Type B pancreatic cell (in vitro differentiated cells): ENCODE measurements around the gene TCF7L2. TPM values are rescaled to one million over a fixed set of nuclear protein-coding genes. Genes with fewer than 3 reads are reported as not detected.

Experiments
- DNase-seq: peaks from one replicate; pipeline ENCODE4 v3.0.0; 2021; ENCODE audit warnings: mixed read lengths; ENCODE audit not compliant: unreplicated experiment; ENCODE audit errors: extremely low spot score
- H3K27ac Mint-ChIP-seq: 2 replicates; pipeline ENCODE4 v1.8.0; 2021; ENCODE audit warnings: mild to moderate bottlenecking, mixed read lengths
- H3K27me3 Mint-ChIP-seq: 2 replicates; pipeline ENCODE4 v1.8.0; 2021; ENCODE audit warnings: mixed read lengths
- H3K36me3 Mint-ChIP-seq: 2 replicates; pipeline ENCODE4 v1.8.0; 2021; ENCODE audit warnings: mixed read lengths
- H3K4me1 Mint-ChIP-seq: one replicate; pipeline ENCODE4 v1.8.0; 2021; ENCODE audit warnings: mixed read lengths; ENCODE audit not compliant: unreplicated experiment
- H3K4me3 Mint-ChIP-seq: 2 replicates; pipeline ENCODE4 v1.8.0; 2021; ENCODE audit warnings: mild to moderate bottlenecking, mixed read lengths
- H3K9me3 Mint-ChIP-seq: 2 replicates; pipeline ENCODE4 v1.8.0; 2021; ENCODE audit warnings: mixed read lengths
- CTCF ChIP-seq: fragments of 200-600 bp; sonication (generic); conservative IDR thresholded peaks from 2 replicates; pipeline ENCODE4 v1.5.0; 2021; ENCODE audit warnings: antibody characterized with exemption, mild to moderate bottlenecking
- total RNA-seq: library from RNA; stranded (reverse); gene quantifications from 2 replicates; pipeline ENCODE4 v1.2.1, GENCODE V29; 2021; ENCODE audit warnings: low replicate concordance

TCF7L2 gene
- total RNA-seq, 1 donor from 2014 or later = 39.7 TPM

DNA sequence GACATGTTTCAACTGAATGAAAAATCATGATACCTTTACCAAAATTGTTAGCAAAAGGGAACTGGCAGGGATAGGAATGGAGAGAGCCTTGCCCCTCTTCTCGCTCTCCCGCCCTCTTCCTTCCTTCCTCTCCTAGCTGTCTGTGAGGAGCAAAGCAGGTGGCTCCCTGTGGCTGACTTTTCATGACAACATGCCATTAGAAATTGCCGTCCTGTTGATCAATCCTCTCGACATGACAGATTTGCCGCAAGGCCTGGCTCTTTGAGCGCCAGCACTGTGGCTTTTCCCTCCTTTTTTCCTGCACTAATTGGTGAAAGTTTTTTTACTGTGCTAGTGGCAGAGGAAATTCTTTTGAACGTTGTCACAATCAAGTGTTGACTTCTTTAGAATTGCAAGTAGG, 171.1 kb downstream of the TCF7L2 start:
- peaks cover 21% of the 10 kb centered on the region for H3K36me3 Mint-ChIP-seq
- no peak overlapping the region for H3K27ac Mint-ChIP-seq

GRCh38 chr10:113122947-113123346, 172.9 kb downstream of the TCF7L2 start:
- TF ChIP-seq CTCF = no peak
- peaks cover 23% of the 10 kb centered on the region for H3K4me1 Mint-ChIP-seq
- H3K27me3 Mint-ChIP-seq = peaks cover 52% of the 10 kb centered on the region
- H3K36me3 Mint-ChIP-seq = peaks cover 21% of the 10 kb centered on the region
- H3K9me3 Mint-ChIP-seq = no peaks in the 10 kb centered on the region
- DNase-seq = no peak
- no peak overlapping the region for H3K4me3 Mint-ChIP-seq
- no peak overlapping the region for H3K27ac Mint-ChIP-seq

More for the DNA sequence above, 171.1 kb downstream of the TCF7L2 start:
- Mint-ChIP-seq H3K4me1 (peaks cover 20% of the 10 kb centered on the region), H3K27me3 (peaks cover 39% of the 10 kb centered on the region), H3K9me3 (no peaks in the 10 kb centered on the region), H3K4me3 (no peak overlapping the region)
- no peak for TF ChIP-seq CTCF
- DNase-seq = no peak

DNA sequence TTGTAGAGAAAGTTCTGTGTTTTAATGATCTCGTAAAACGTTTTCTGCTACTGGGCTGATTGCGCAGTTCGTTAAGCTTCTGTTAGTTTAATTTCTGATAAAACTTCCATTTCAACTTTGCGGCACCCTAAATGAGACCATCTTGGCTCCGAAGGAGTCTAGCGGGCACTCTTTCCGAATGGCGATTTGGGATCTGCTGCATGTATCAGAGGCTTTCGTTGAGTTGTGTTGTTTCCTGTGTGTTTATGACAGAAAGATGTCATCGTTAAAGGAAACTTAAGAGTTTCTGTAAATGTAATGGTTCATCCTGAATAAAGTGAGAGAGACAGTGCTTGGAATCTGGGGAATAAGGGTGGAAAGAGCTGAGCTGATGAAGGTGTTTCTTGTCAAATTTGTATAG, 174.7 kb downstream of the TCF7L2 start:
- H3K4me1 Mint-ChIP-seq = peaks cover 39% of the 10 kb centered on the region
- H3K4me3 Mint-ChIP-seq = no peak overlapping the region
- H3K9me3 Mint-ChIP-seq = no peaks in the 10 kb centered on the region
- H3K36me3 Mint-ChIP-seq = peaks cover 17% of the 10 kb centered on the region
- TF ChIP-seq CTCF = no peak
- H3K27ac Mint-ChIP-seq = no peak overlapping the region
- H3K27me3 Mint-ChIP-seq = peaks cover 66% of the 10 kb centered on the region
- DNase-seq = no peak

- Mint-ChIP-seq H3K27me3 (peaks cover 70% of the 10 kb centered on the region), H3K36me3 (peaks cover 8% of the 10 kb centered on the region), H3K4me3 (peak overlapping the region; percentile 84), H3K9me3 (no peaks in the 10 kb centered on the region), H3K4me1 (peaks cover 39% of the 10 kb centered on the region), H3K27ac (no peak overlapping the region)
- no peak for TF ChIP-seq CTCF
- no peak for DNase-seq
Measured at GRCh38 chr10:113125612-113126011, 175.6 kb downstream of the TCF7L2 start.

DNA sequence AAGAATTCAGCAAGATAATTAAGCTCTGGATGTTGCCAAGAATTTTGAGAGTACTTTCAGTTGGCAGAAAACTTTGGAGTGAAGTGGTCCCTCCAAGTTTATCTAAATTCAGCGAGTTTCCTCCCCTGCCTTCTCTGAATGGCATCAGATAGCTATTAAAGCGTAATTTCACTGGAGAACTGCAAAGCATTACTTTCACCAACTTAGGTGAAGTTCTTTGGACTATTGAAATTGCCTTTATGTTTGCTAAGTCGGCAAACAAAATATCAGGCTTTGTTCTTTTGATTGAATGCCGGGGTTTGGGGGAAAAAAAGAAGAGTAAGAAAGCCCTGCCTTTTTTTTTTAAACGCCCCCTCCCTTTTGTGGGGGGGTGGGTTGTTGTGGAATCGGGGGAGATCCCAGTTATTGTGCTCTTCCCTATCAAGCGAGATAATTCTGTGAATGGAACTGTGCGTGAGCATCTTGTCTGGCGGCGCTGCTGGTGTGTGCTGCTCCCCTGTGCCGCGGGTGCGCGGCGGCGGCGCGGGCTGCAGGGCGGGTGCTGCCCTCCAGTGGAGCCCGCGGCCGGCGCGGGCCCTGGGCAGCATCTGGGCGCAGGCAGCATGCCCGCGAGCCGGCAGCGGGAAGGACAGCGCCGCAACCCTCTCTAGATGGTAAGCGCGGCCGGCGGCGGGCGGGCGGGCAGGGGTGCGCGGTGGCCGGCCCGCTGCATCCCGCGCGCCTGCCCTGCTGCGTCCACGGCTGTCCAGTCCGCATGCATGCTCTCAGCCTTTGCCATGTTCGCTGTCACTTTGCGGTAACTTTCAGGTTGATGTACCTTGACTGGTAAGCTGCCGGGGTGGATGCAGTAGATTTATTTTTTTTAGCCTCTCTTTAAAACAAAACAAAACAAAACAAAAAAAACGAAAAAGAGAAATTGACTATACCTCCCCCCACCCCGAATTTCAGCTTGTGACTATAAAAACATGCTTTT, 176.5 kb downstream of the TCF7L2 start:
- H3K27ac Mint-ChIP-seq = peak overlapping the region; percentile 40
- peak; percentile 82 for DNase-seq
- peaks cover 40% of the 10 kb centered on the region for H3K4me1 Mint-ChIP-seq
- peak; percentile 84 for TF ChIP-seq CTCF
- no peaks in the 10 kb centered on the region for H3K9me3 Mint-ChIP-seq
- peaks cover 69% of the 10 kb centered on the region for H3K27me3 Mint-ChIP-seq
- H3K4me3 Mint-ChIP-seq = peak overlapping the region; percentile 84
- H3K36me3 Mint-ChIP-seq = peaks cover 5% of the 10 kb centered on the region
